Measurements from ENCODE around the gene CNOT3. TPM values are rescaled to one million over a fixed set of nuclear protein-coding genes. Genes with fewer than 3 reads are reported as not detected.
"Not testable (repeated sequence)": the region's sequence is repeated elsewhere in the genome, so short reads cannot be mapped to it uniquely, and the experiment has no call there.

Gene CNOT3
- total and polyA plus RNA-seq, 3 donors from 2014 or later, result 79.3 to 94.3 (median 79.9) TPM

DNA sequence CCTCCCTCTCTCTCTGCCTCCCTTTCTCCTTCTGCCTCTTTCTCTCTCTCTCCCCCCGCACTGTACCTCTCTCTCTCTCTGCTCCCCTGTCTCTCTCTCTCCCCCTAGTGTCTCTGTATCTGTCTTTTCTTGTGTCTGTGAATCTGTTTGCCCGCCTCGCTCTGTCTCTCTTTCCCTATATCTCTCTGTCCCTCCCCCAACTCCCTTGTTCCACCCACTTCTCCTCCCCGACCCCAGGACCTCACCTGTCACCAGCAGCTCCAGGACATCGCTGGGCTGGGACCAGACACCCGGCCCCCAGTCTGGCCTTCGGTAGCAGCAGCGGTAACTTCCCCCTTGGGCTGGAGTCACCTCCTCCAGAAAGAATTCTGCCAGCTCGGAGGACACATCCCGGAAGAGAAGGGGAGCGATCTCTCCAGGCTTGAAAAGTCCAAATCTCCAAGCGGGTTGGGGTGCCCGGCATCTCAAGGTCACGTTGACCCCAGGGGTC, 40.9 kb upstream of the CNOT3 start:
- intact Hi-C loops (cut with DNase I; ENCODE audit: low total_unique reads), result no loop called here
- WGBS, 2 donors, result 9 to 21% methylated on average over 14 of the region's 14 CpGs
- Histone ChIP-seq H3K27ac (peak overlapping the region; percentile 41 to 68), H3K27me3 (no peaks in the 10 kb centered on the region), H3K4me1 (peaks cover 7% of the 10 kb centered on the region), H3K4me3 (peak overlapping the region in 1 of 2 donors; percentile 18), H3K9me3 (no peaks in the 10 kb centered on the region), H3K36me3 (ENCODE audit: low read depth, missing control alignments) (no peaks in the 10 kb centered on the region)
- peak; percentile 34 for DNase-seq
- TF ChIP-seq, protein P1, sequence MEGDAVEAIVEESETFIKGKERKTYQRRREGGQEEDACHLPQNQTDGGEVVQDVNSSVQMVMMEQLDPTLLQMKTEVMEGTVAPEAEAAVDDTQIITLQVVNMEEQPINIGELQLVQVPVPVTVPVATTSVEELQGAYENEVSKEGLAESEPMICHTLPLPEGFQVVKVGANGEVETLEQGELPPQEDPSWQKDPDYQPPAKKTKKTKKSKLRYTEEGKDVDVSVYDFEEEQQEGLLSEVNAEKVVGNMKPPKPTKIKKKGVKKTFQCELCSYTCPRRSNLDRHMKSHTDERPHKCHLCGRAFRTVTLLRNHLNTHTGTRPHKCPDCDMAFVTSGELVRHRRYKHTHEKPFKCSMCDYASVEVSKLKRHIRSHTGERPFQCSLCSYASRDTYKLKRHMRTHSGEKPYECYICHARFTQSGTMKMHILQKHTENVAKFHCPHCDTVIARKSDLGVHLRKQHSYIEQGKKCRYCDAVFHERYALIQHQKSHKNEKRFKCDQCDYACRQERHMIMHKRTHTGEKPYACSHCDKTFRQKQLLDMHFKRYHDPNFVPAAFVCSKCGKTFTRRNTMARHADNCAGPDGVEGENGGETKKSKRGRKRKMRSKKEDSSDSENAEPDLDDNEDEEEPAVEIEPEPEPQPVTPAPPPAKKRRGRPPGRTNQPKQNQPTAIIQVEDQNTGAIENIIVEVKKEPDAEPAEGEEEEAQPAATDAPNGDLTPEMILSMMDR (IDR thresholded peaks at IDR 0.05), result peak in 1 of 3 experiments; percentile 14
- no peak for TF ChIP-seq POLR2A (IDR thresholded peaks at IDR 0.05)

DNA sequence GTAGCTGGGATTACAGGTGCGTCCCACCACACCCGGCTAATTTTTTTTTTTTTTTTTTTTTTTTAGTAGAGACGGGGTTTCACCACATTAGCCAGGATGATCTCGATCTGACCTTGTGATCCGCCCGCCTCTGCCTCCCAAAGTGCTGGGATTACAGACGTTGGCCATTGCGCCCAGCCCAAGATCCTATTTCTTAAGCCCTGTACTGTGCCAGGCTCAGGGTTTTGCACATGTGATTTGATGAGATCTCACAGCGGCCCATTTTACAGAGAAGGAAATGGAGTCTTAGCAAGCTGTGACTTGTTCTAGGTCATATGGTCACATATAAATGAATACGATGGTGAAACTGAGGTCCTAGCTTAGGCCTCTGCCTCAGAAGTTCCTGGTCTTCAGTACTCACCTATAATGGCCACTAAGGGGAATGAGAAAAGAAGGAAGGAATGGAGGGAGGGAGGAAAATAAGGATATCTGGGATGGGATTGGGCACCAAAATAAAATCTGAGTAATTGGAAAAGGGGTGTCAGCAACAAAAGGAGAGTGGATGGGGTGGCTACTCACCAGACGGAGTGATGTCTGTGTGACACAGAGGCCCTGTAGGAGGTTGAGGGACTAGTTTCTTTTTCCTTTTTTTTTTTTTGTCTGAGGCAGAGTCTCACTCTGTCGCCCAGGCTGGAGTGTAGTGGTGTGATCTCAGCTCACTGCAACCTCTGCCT, 38.2 kb upstream of the CNOT3 start:
- no peaks in the 10 kb centered on the region for H3K36me3 ChIP-seq (ENCODE audit: low read depth, missing control alignments)
- no peak for TF ChIP-seq POLR2A (IDR thresholded peaks at IDR 0.05)
- TF ChIP-seq, protein P1 (IDR thresholded peaks at IDR 0.05), result no peak
- no peak overlapping the region for H3K27ac ChIP-seq
- H3K9me3 ChIP-seq, result no peaks in the 10 kb centered on the region
- DNase-seq, result no peak
- WGBS, 2 donors, result 85 to 91% methylated on average over 10 to 12 of the region's 12 CpGs
- no peaks in the 10 kb centered on the region for H3K27me3 ChIP-seq
- no peak overlapping the region for H3K4me3 ChIP-seq
- peaks cover 14% of the 10 kb centered on the region for H3K4me1 ChIP-seq
- intact Hi-C loops (cut with DNase I; ENCODE audit: low total_unique reads), result no loop called here

DNA sequence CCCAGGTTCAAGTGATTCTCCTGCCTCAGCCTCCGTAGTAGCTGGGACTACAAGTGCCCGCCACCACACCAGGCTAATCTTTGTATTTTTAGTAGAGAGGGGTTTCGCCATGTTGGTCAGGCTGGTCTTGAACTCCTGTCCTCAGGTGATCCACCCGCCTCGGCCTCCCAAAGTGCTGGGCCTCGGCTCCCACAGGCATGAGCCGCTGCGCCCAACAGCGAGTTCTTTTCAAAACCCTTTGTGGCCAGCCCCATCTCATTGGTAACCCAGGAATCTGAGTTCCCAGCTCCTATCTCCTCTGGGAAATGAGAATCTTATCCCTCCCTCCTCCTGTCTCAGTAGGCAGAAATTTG, 37.7 kb upstream of the CNOT3 start:
- DNase-seq; H3K27ac ChIP-seq; H3K27me3 ChIP-seq; H3K36me3 ChIP-seq (ENCODE audit: low read depth, missing control alignments); H3K9me3 ChIP-seq; intact Hi-C loops (cut with DNase I; ENCODE audit: low total_unique reads); H3K4me3 ChIP-seq: not testable (repeated sequence)
- H3K4me1 ChIP-seq, result peaks cover 14% of the 10 kb centered on the region
- 66 to 83% methylated on average over 9 of the region's 9 CpGs for WGBS, 2 donors

DNA sequence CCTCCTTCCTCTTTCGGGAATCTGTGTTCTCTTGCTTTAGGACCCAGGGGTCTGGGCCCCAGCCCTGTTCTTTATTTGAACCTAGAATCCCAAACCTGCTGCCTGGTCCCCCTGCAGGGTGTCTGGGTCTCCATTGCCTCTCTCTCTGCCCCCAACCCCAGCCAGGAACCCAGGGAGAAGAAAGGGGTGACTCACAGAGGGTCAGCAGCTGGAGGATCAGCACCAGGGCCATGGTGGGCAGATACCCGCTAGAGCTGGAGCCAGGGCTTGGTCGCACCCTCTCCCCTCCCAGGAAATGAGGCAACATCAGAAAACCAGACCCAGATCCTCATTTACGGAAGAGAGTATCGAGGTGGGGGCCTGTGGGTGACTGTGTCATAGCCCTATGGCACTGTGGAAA, 37.0 kb upstream of the CNOT3 start, which contains the start of gene OSCAR:
OSCAR (minus strand) TSS at position 243 of the 400 bp plus-strand sequence; CDS start at position 232, 11 bp downstream.
- DNase-seq, result no peak

DNA sequence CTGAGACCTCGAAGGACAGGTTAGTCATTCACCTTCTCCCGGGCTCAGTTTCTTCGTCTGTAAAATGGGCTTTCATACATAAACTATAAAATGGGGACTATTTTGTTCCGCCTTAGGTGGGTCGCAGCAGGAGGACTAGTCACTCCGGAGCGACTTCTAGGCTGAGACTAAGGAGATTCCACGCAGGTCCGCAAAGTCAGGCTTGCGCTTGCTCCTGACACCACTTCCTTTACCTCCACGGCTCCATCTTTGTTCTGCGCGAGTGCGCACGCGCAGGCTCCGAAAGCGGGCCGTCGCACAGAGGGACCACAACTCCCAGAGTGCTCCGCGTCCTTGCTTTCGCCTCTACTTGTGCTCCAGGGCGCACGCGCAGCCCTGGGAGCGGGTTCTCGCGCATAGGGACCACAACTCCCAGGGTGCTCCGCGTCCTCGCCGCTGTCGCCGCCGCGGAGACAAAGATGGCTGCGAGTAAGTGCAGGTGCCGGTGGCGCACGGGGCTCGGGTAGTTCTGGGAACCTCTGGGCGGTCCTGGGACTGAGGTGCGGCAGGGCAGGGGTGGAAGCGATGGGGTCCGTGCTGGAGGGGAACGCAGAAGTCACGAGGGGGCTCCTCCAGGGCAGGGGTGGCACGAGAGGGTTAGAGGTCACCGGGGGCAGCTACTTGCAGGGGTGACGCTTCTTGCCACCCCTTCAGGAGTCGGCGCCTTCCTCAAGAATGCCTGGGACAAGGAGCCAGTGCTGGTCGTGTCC, 35.0 kb upstream of the CNOT3 start, which contains the start of gene NDUFA3:
NDUFA3 (plus strand) TSS at position 435 of the 749 bp plus-strand sequence; CDS start at position 459, 24 bp downstream.
- no peaks in the 10 kb centered on the region for H3K27me3 ChIP-seq
- TF ChIP-seq, protein P1 (IDR thresholded peaks at IDR 0.05), result peak in 1 of 3 experiments; percentile 2
- no peak for TF ChIP-seq POLR2A (IDR thresholded peaks at IDR 0.05)
- no peaks in the 10 kb centered on the region for H3K36me3 ChIP-seq (ENCODE audit: low read depth, missing control alignments)
- peak; percentile 98 for DNase-seq
- peaks cover 7% of the 10 kb centered on the region for H3K4me1 ChIP-seq
- H3K9me3 ChIP-seq, result no peaks in the 10 kb centered on the region
- intact Hi-C loops (cut with DNase I; ENCODE audit: low total_unique reads), result no loop called here
- H3K4me3 ChIP-seq, result peak within 1 kb of the TSS; percentile 76 to 90
- 2 to 3% methylated on average over 31 to 53 of the region's 54 CpGs for WGBS, 2 donors
- peak within 1 kb of the TSS in 1 of 2 donors; percentile 25 for H3K27ac ChIP-seq

More for the DNA sequence above, 37.0 kb upstream of the CNOT3 start, which contains the start of gene OSCAR:
- H3K4me1 ChIP-seq, result peaks cover 13% of the 10 kb centered on the region
- H3K27ac ChIP-seq, result no peak within 1 kb of the TSS
- no peaks in the 10 kb centered on the region for H3K9me3 ChIP-seq
- TF ChIP-seq, protein P1 (IDR thresholded peaks at IDR 0.05), result no peak
- TF ChIP-seq POLR2A (IDR thresholded peaks at IDR 0.05), result no peak
- 71 to 74% methylated on average over 5 of the region's 5 CpGs for WGBS, 2 donors
- H3K36me3 ChIP-seq (ENCODE audit: low read depth, missing control alignments), result no peaks in the 10 kb centered on the region
- no peak within 1 kb of the TSS for H3K4me3 ChIP-seq
- no peaks in the 10 kb centered on the region for H3K27me3 ChIP-seq
- intact Hi-C loops (cut with DNase I; ENCODE audit: low total_unique reads), result no loop called here
